A673 (cell line): ENCODE measurements around the gene NUP188. TPM values are rescaled to one million over a fixed set of nuclear protein-coding genes. Genes with fewer than 3 reads are reported as not detected.
A peak's percentile ranks its signal among the peaks of the same experiment; 100 is the strongest.

Source experiments
- Bru-seq: library from RNA; stranded (reverse); fragments of 400-500 nt; gene quantifications from one replicate; lab custom pipeline; 2021; lab: Mats Ljungman, UMichigan
- BruChase-seq, 2 experiments: library from RNA; stranded (reverse); fragments of 400-500 nt; gene quantifications; one replicate each; lab custom pipeline; 2021; lab: Mats Ljungman, UMichigan
- BruUV-seq: library from RNA; stranded (reverse); fragments of 400-500 nt; replicated peaks from 2 replicates; lab custom pipeline; 2021; lab: Mats Ljungman, UMichigan
- CTCF ChIA-PET: fragments of 300-600 bp; sonication (Branson Sonifier 250); formaldehyde crosslinking; loops from one replicate; lab custom pipeline; 2022; ENCODE audit warnings: antibody characterized with exemption; lab: Charles Lee
- POLR2A ChIA-PET: fragments of 300-600 bp; sonication (Branson Sonifier 250); formaldehyde crosslinking; loops from one replicate; lab custom pipeline; 2022; ENCODE audit warnings: antibody characterized with exemption; ENCODE audit not compliant: low non-redundant PET; lab: Charles Lee
- DNase-seq: peaks from one replicate; pipeline ENCODE4 v3.0.0-alpha.2; 2015; ENCODE audit warnings: low spot score
- H3K27ac ChIP-seq: fragments of 200-600 bp; sonication (generic); 2 replicates; pipeline ENCODE4 v1.5.1; 2016; ENCODE audit warnings: mixed run types, low read depth, mild to moderate bottlenecking, mixed read lengths, antibody characterized with exemption, low read length; ENCODE audit not compliant: poor library complexity, severe bottlenecking
- H3K27me3 ChIP-seq: fragments of 200-600 bp; sonication (generic); replicated peaks from 2 replicates; pipeline ENCODE4 v1.6.1; 2017; ENCODE audit warnings: mixed run types, low read depth, mild to moderate bottlenecking, mixed read lengths, antibody characterized with exemption, low read length; ENCODE audit not compliant: insufficient read depth, poor library complexity
- H3K36me3 ChIP-seq: fragments of 200-600 bp; sonication (generic); 2 replicates; pipeline ENCODE4 v1.6.1; 2016; ENCODE audit warnings: mixed run types, mild to moderate bottlenecking, mixed read lengths, antibody characterized with exemption, low read length; ENCODE audit not compliant: insufficient read depth, poor library complexity, severe bottlenecking
- H3K4me1 ChIP-seq: fragments of 200-600 bp; sonication (generic); 2 replicates; pipeline ENCODE4 v1.6.1; 2017; ENCODE audit warnings: mixed run types, mild to moderate bottlenecking, mixed read lengths, antibody characterized with exemption, low read length; ENCODE audit not compliant: insufficient read depth, poor library complexity, severe bottlenecking
- H3K4me3 ChIP-seq: fragments of 200-600 bp; sonication (generic); 2 replicates; pipeline ENCODE4 v1.5.1; 2016; ENCODE audit warnings: low read depth, mixed run types, mild to moderate bottlenecking, mixed read lengths, low read length; ENCODE audit not compliant: poor library complexity, severe bottlenecking
- H3K9me3 ChIP-seq: fragments of 200-600 bp; sonication (generic); 2 replicates; pipeline ENCODE4 v1.6.1; 2016; ENCODE audit warnings: mixed run types, low read depth, mild to moderate bottlenecking, mixed read lengths, antibody characterized with exemption, low read length; ENCODE audit not compliant: poor library complexity, severe bottlenecking
- CTCF ChIP-seq: fragments of 300-800, 200-600 bp; sonication (generic); conservative IDR thresholded peaks from 2 replicates; pipeline ENCODE4 v1.5.1; 2017; ENCODE audit warnings: low read depth, mild to moderate bottlenecking, antibody characterized with exemption, low read length, moderate library complexity, mixed read lengths
- EZH2 ChIP-seq: fragments of 200-600 bp; sonication (generic); IDR thresholded peaks from 2 replicates; pipeline ENCODE4 v1.6.1; 2017; ENCODE audit warnings: borderline replicate concordance, low read depth, mild to moderate bottlenecking, mixed read lengths, antibody characterized with exemption, low read length; ENCODE audit not compliant: poor library complexity, severe bottlenecking
- intact Hi-C: fragments of 100-400 bp; cut with micrococcal nuclease; formaldehyde crosslinking; loops from one replicate; pipeline ENCODE4 v1.10.0; 2022; ENCODE audit not compliant: unreplicated experiment
- long read RNA-seq: library from polyadenylated mRNA; stranded (forward); transcript quantifications from one replicate; pipeline ENCODE4 v2.0.0, GENCODE V29; 2022
- total RNA-seq: library from RNA; stranded (reverse); gene quantifications from 2 replicates; pipeline ENCODE4 v1.2.3, GENCODE V29; 2021

Gene NUP188
- total RNA-seq = 147 and 170 TPM in 2 replicates
- percentile 77 among the genes with signal in this experiment for Bru-seq, nascent RNA
- BruChase-seq, experiment 1, labeled RNA remaining after a 2-hour chase = percentile 82 among the genes with signal in this experiment
- BruChase-seq, experiment 2, labeled RNA remaining after a 6-hour chase = percentile 93 among the genes with signal in this experiment
- long read RNA-seq, full-length matches to known transcripts = 168 of 334 reads
- long read RNA-seq, partial matches to known transcripts = 36 of 334 reads
- long read RNA-seq, other reads (novel, unspliced or antisense) = 130 of 334 reads

DNA sequence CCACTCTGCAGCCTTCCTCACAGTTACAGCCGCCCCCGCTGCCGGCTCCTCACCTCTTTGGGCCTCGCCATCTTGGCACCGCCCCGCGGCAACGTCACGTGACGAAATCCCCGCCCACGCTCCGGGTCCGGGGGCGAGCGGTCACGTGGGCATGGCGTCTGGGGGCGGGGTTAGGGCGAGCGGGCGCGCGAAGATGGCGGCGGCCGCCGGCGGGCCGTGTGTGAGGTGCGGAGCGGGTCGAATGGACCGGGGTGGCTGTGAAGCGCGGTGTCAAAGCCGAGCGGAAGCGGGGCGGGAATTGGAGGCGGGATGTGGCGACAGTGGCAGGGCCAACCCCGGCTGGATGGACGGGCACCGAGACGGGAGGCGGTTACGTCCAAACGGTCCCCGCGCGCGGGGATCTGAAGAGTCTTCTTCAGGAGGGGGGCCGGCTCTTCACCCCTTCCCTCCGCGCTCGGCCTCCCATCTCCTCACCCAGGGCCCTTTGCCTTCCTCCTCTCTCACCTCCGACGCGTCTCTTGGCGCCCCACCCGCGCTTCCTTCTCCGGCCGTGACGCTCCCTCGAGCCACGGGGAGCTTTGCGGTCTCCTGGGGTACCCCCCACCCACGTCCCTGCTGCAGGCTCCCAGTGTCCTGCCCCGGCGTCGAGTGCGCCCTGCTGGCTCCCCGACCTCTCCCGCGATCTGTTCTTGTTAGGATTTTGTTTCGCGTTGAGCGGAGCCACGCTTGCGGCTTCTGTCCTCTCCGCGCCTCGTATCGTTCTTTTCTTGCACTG is at the start of gene NUP188, which contains the start of gene DOLK:
NUP188 (plus strand) TSS at position 173 of the 775 bp plus-strand sequence; CDS start at position 194, 21 bp downstream.
DOLK (minus strand) TSS at position 77 of the 775 bp plus-strand sequence. CDS start 300 bp downstream, outside the sequence.
- peak; percentile 96 for DNase-seq
- H3K36me3 ChIP-seq = peaks cover 26% of the 10 kb centered on the region
- peak within 1 kb of the TSS; percentile 93 for H3K4me3 ChIP-seq
- H3K9me3 ChIP-seq = no peaks in the 10 kb centered on the region
- ChIA-PET CTCF (no interaction called here), POLR2A (no interaction called here)
- H3K27ac ChIP-seq = peak within 1 kb of the TSS; percentile 93
- TF ChIP-seq CTCF = no peak
- no peak for TF ChIP-seq EZH2
- intact Hi-C loops = loop anchor here (5.0 kb wide), 1 partner anchor 85 kb away; no protein-coding TSS in a partner anchor
- H3K4me1 ChIP-seq = peaks cover 5% of the 10 kb centered on the region
- no peaks in the 10 kb centered on the region for H3K27me3 ChIP-seq
- TSS peak; percentile 39 for BruUV-seq

DNA sequence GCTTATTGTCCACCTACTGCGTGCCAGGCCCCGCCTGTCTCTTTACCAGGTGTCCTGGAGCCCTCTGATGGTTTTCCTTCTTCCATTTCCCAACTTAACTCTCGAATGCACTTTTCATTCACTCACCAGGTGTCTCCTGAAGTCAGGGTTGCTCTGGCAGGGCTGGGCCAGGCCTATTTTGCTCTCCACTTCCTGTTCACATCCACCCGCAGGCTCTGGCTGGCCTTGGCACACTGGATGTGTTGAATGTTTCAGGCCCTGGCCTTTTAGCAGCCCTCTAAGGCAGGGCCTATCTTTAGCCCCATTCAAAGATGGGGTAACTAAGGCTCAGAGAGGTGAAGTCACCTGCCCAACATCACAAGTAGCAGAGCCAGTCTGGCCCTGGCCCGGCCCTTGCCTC is 49.1 kb upstream of the NUP188 start:
- DNase-seq = no peak
- POLR2A ChIA-PET = no interaction called here
- H3K27me3 ChIP-seq = no peaks in the 10 kb centered on the region
- no TSS peak for BruUV-seq
- intact Hi-C loops = no loop called here
- no peaks in the 10 kb centered on the region for H3K9me3 ChIP-seq
- H3K27ac ChIP-seq = no peak overlapping the region
- no peak overlapping the region for H3K4me3 ChIP-seq
- CTCF ChIA-PET = no interaction called here
- no peak for TF ChIP-seq EZH2
- no peak for TF ChIP-seq CTCF
- no peaks in the 10 kb centered on the region for H3K36me3 ChIP-seq
- no peaks in the 10 kb centered on the region for H3K4me1 ChIP-seq

- Histone ChIP-seq H3K4me3 (no peak overlapping the region), H3K27ac (peak overlapping the region; percentile 38), H3K27me3 (no peaks in the 10 kb centered on the region), H3K36me3 (no peaks in the 10 kb centered on the region), H3K9me3 (no peaks in the 10 kb centered on the region), H3K4me1 (no peaks in the 10 kb centered on the region)
- ChIA-PET CTCF (no interaction called here), POLR2A (no interaction called here)
- BruUV-seq = no TSS peak
- TF ChIP-seq CTCF (no peak), EZH2 (no peak)
- intact Hi-C loops = no loop called here
- no peak for DNase-seq
Measured at GRCh38 chr9:128898845-128899565, 48.5 kb upstream of the NUP188 start.
